Transverse colon (tissue), 4 donors: ENCODE results near the gene PPFIA1. TPM values are rescaled to one million over a fixed set of nuclear protein-coding genes. Genes with fewer than 3 reads are reported as not detected.

Experiments used
- DNase-seq: peaks from one replicate; pipeline ENCODE4 v3.0.0-alpha.2; 2019
- H3K27ac ChIP-seq, 4 donors: fragments of 200-600 bp; sonication (generic); 2 replicates each; pipeline ENCODE4 v1.5.1; 2016 to 2018; ENCODE audit warnings: inconsistent platforms in 4 of 4
- H3K27me3 ChIP-seq: fragments of 200-600 bp; sonication (generic); 2 replicates; pipeline ENCODE4 v1.5.1; 2017; ENCODE audit warnings: inconsistent platforms
- H3K36me3 ChIP-seq, 4 donors: fragments of 200-600 bp; sonication (generic); 2 replicates each; pipeline ENCODE4 v1.5.1; 2017 to 2019; ENCODE audit warnings: inconsistent platforms in 4 of 4
- H3K4me1 ChIP-seq, 4 donors: fragments of 200-600 bp; sonication (generic); 2 replicates each; pipeline ENCODE4 v1.5.1; 2017 to 2020; ENCODE audit warnings: inconsistent platforms in 4 of 4
- H3K4me3 ChIP-seq, 4 donors: fragments of 200-600 bp; sonication (generic); 1 replicate in 1 of 4; 2 replicates in 3 of 4; pipeline versions ENCODE4 v1.5.1 to v1.6.1; 2017 to 2019; ENCODE audit warnings: inconsistent platforms in 4 of 4
- H3K9me3 ChIP-seq, 2 donors: fragments of 200-600 bp; sonication (generic); 2 replicates each; pipeline ENCODE4 v1.5.1; 2017 to 2019; ENCODE audit warnings: inconsistent platforms in 2 of 2
- CTCF ChIP-seq, 5 experiments: fragments of 200-600 bp in 3 of 5; fragments of 450-650 bp in 2 of 5; sonication (generic) in 3 of 5; IDR thresholded peaks; 1 replicate in 2 of 5; 2 replicates in 3 of 5; pipeline ENCODE4 v1.5.1; 2016 to 2017; ENCODE audit warnings: antibody characterized with exemption in 5 of 5, inconsistent platforms in 3 of 5, mild to moderate bottlenecking in 2 of 5, moderate library complexity in 1 of 5
- EP300 ChIP-seq: sonication (generic); formaldehyde crosslinking; IDR thresholded peaks from one replicate; pipeline ENCODE4 v1.6.1; 2017; ENCODE audit warnings: antibody characterized with exemption, low read depth
- POLR2A ChIP-seq: fragments of 450-650 bp; IDR thresholded peaks from one replicate; pipeline ENCODE4 v1.6.1; 2016; ENCODE audit warnings: antibody characterized with exemption, mild to moderate bottlenecking, moderate library complexity
- POLR2AphosphoS5 ChIP-seq, 3 donors: sonication (generic); formaldehyde crosslinking; IDR thresholded peaks; one replicate each; pipeline ENCODE4 v1.6.1; 2016; ENCODE audit warnings: antibody characterized with exemption in 3 of 3
- WGBS, 2 donors: methylation state at CpG; one replicate each; pipeline ENCODE4 v1.1.5; 2018; ENCODE audit warnings: low coverage in 1 of 2; 5-methylcytosine and 5-hydroxymethylcytosine counted together
- in situ Hi-C, 4 donors: fragments of 200-750 bp; cut with MboI; loops; one replicate each; pipeline versions ENCODE4 v1.15.0 to v1.15.1; 2017; ENCODE audit warnings: low sequenced_read_pairs in 3 of 4, low pct_ligation_motif_present in 1 of 4, low pct_unique_long_range_greater_than_20kb in 1 of 4
- intact Hi-C: fragments of 100-400 bp; cut with DNase I; formaldehyde crosslinking; loops from one replicate; pipeline ENCODE4 v1.15.1; 2023; ENCODE audit warnings: low total_unique reads
- total RNA-seq, 4 donors: library from RNA; depleted of rRNA; stranded (reverse); fragments of >200 nt; gene quantifications; one replicate each; pipeline ENCODE4 v1.1.0, GENCODE V29; 2016

PPFIA1 gene
- total RNA-seq, 4 donors from 2014 or later = 42.6 to 143 (median 72.8) TPM

GRCh38 chr11:70306586-70307033, 36.1 kb downstream of the PPFIA1 start:
- Histone ChIP-seq H3K4me3 (no peak overlapping the region), H3K9me3 (no peaks in the 10 kb centered on the region), H3K4me1 (peaks cover 0 to 30% (median 10%) of the 10 kb centered on the region in 4 donors), H3K27ac (peak overlapping the region in 2 of 4 donors; percentile 41 to 58), H3K36me3 (peaks cover 0 to 7% (median 0%) of the 10 kb centered on the region in 4 donors), H3K27me3 (no peaks in the 10 kb centered on the region)
- WGBS, 2 donors = 50 to 65% methylated on average over 4 of the region's 4 CpGs
- TF ChIP-seq EP300 (no peak), POLR2A (no peak), CTCF (IDR thresholded peaks at IDR 0.05) (no peak), POLR2AphosphoS5 (IDR thresholded peaks at IDR 0.05) (no peak)
- DNase-seq = no peak
- in situ Hi-C loops (no loop called here), intact Hi-C loops (no loop called here)

- TF ChIP-seq CTCF (IDR thresholded peaks at IDR 0.05) = no peak
- TF ChIP-seq POLR2A = no peak
- TF ChIP-seq POLR2AphosphoS5 (IDR thresholded peaks at IDR 0.05) = no peak
- no peak for TF ChIP-seq EP300
- intact Hi-C loops = no loop called here
- in situ Hi-C loops = no loop called here
- Histone ChIP-seq H3K9me3 (no peaks in the 10 kb centered on the region), H3K4me1 (peaks cover 0 to 30% (median 10%) of the 10 kb centered on the region in 4 donors), H3K36me3 (peaks cover 0 to 7% (median 0%) of the 10 kb centered on the region in 4 donors), H3K27ac (peak overlapping the region in 3 of 4 donors; percentile 4 to 58 (median 41)), H3K27me3 (no peaks in the 10 kb centered on the region), H3K4me3 (no peak overlapping the region)
- 58 to 60% methylated on average over 3 of the region's 3 CpGs for WGBS, 2 donors
- DNase-seq = no peak
Measured at GRCh38 chr11:70307176-70307575, 36.7 kb downstream of the PPFIA1 start.

GRCh38 chr11:70311616-70312015, 41.1 kb downstream of the PPFIA1 start:
- Histone ChIP-seq H3K4me1 (peaks cover 0 to 12% (median 6%) of the 10 kb centered on the region in 4 donors), H3K4me3 (no peak overlapping the region), H3K36me3 (peaks cover 0 to 7% (median 0%) of the 10 kb centered on the region in 4 donors), H3K9me3 (no peaks in the 10 kb centered on the region), H3K27me3 (no peaks in the 10 kb centered on the region), H3K27ac (no peak overlapping the region)
- intact Hi-C loops = no loop called here
- TF ChIP-seq EP300 (no peak), CTCF (IDR thresholded peaks at IDR 0.05) (no peak), POLR2AphosphoS5 (IDR thresholded peaks at IDR 0.05) (no peak), POLR2A (no peak)
- no peak for DNase-seq
- in situ Hi-C loops = no loop called here
- WGBS, 2 donors = 100% methylated on average over 3 to 4 of the region's 4 CpGs

GRCh38 chr11:70312401-70313357, 42.2 kb downstream of the PPFIA1 start:
- H3K9me3 ChIP-seq = no peaks in the 10 kb centered on the region
- intact Hi-C loops (no loop called here), in situ Hi-C loops (no loop called here)
- no peaks in the 10 kb centered on the region for H3K27me3 ChIP-seq
- peaks cover 0 to 2% (median under 1%) of the 10 kb centered on the region in 4 donors for H3K4me1 ChIP-seq
- H3K4me3 ChIP-seq = no peak overlapping the region
- no peak overlapping the region for H3K27ac ChIP-seq
- no peak for DNase-seq
- H3K36me3 ChIP-seq = peaks cover 0 to 7% (median 0%) of the 10 kb centered on the region in 4 donors
- TF ChIP-seq POLR2A (no peak), POLR2AphosphoS5 (IDR thresholded peaks at IDR 0.05) (no peak), EP300 (no peak), CTCF (IDR thresholded peaks at IDR 0.05) (no peak)
- 89 to 95% methylated on average over 10 to 20 of the region's 20 CpGs for WGBS, 2 donors
